SW 1271 (cell line): ENCODE results near the gene LRP8.

Source experiments
- DNase-seq, 2 experiments: peaks; one replicate each; lab custom pipeline; 2025; lab: John Stamatoyannopoulos, UW

LRP8 gene

DNA sequence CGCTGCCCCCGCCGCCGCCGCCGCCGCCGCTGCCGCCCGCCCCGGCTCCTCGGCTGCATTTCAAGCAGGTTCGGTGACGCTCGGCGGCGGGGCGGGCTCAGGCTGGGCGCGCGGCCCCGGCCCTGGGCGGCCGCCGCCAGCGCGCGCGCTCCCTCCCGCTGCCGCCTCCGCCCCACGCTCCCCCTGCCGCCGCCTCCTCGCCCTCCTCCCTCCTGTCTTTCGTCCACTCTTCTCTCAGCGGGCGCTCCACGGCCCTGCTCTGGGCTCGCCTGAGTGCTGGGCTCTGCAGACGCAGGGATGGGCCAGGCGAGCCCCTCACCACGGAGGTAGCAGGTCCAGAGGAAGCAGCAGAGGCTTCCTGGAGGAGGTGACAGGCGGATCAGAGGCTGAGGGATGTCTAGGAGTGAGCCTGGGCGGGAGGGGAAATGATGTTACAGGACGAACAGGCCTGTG lies at the start of gene LRP8:
TSS of gene LRP8 (minus strand) at position 62 of the 453 bp plus-strand sequence. CDS start 158 bp downstream, outside the sequence.
- peak in 1 of 2 experiments; percentile 54 for DNase-seq

- DNase-seq: no peak
These were observed 49.6 kb upstream of the LRP8 start for GRCh38 chr1:53377438-53377841.

DNA sequence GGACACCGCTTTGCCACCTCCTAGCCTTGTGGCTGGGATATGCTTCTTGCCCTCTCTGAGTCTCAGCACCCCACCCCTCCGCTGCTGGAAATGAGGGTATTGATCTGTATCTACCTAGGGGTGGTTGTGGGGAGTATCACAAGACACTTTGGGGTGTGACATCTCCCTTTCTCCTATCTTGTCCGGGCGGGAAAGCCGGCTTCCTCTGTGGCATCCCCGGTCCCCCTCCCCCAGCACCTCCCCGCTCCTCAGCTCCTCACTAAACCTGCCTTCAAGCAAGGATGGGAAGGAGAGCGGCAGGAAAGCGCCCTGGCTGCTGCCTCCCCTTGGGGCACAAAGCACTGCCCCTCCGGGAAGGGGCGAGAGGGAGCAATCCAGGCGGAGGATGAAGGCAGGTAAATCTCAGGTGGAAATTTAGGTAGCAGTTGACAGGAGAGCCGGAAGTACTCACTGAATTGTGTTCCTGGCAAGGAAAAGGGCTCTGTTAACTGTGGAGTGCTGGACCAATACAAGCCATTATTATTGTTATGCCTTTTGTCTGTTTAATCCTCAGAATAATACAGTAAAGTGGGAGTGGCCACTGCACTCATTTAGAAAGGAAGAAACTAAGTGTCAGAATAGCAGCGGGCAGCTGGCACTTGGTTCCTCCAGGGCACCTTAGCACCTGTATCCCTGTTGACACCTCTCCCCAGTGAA lies 49.0 kb upstream of the LRP8 start:
- DNase-seq: no peak

GRCh38 chr1:53376041-53376461 lies 48.2 kb upstream of the LRP8 start:
- DNase-seq: no peak

DNA sequence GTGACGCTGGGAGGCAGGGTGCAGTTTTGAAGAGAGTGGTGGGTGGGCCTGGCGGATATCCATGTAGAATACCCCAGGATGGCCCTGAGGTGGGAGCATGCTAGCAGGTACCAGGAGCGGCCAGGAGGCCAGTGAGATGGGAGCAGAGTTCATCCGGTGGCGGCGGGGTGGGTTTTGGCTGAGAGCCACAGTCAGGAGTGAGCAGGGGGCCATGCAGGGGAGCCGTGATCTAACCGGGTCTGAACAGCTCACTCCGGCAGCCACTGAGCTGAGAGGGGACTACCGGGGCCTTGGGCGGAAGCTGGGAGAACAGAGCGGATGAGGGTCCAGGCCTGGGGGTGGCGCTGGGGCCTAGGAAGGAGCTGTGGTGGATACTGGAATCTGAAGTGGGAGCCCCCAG lies 47.6 kb upstream of the LRP8 start:
- no peak for DNase-seq

DNA sequence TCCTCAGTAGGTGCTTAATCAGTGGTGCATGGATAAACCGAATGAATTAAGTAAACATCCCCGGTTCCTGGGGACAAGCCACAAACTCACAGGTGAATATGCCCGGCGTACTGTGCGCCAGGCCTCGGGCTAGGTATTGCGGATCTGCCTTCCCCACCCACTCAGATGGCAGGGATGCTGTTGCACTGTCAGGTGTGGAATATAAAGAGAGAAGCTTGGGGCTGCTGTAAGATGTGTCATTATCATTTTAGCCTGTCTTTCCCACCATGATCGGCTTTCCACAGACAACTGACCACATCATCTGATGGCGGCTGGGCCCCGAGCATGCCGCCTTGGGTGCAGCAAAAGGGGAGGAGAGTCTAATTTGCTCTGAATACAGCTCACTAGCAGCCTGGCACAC lies 45.4 kb upstream of the LRP8 start:
- no peak for DNase-seq

- DNase-seq: no peak
These were observed 44.7 kb upstream of the LRP8 start for GRCh38 chr1:53372501-53372951.

DNA sequence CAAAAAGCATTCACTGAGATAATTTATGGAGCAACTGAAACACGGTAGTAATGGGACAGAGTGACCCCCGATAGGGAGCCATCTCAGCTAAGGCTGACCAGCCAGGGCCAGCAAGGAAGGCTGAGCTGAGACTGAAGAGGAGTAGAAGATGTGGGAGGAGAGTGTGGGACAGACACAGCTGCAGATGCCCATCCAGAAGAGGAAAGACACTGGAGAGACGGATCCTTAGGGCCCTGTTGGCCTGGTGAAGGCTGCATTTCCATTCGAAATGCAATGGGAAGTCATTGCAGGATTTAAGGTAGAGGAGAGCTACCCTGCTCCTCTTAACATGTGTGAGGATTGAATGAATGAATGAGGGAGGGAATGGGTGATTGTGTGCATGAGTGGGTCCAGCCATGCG lies 44.0 kb upstream of the LRP8 start:
- no peak for DNase-seq

DNA sequence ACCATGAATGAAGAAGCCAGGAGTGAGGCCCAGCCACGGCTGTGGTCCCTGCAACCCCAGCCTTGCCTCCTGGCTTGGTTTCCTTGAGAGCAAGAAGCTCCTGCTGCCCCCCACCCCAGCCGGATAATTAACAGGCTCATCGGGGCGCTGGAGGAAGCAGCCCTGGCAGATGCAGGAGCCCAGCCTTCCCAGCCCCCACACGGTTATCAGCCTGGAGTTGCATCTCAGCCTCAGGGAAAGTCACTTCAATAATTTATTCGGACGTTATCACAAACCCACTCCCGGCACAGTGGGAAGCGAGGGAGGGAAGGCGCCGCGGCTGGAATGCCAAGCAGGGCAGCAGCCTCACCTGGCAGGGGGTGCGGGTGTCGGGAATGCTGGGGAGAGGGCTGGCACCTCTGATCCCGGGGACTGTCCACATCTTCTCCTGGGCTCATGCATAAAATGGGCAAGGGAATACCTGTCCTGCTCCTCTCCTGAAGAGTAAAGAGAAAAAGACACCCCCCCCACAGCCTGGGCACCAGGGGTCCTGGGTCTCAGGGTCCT lies 43.3 kb upstream of the LRP8 start:
- DNase-seq: no peak

DNA sequence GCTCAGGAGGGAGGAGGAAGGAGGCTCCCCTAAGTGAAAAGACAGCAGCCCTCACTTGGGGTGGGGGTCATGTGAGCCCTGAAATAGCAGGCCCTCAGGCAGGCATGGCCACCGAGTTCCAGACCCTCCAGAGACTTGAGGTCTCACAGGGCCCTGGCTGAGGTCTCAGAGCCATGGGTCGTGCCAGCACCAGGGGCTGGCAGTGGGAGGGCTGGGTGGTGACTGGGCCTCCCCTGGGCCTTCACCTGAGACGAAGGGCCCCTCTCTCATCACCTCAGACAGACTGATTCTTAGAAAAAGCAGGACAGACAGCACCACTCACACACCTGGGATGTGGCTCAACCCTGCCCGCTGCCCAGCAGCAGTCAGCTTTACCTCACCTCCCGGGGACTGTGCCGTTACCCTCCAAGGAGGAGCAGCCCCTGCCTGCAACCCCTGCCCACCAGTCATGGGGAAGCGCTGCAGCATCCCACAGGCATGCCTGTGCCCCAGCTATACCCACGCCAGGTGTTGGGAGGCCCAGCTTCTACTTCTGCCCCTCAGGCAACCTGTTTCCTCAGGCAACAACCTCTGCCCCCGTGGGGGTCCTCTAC lies 42.6 kb upstream of the LRP8 start:
- no peak for DNase-seq

- no peak for DNase-seq
These were observed 41.9 kb upstream of the LRP8 start for GRCh38 chr1:53369761-53370160.

DNA sequence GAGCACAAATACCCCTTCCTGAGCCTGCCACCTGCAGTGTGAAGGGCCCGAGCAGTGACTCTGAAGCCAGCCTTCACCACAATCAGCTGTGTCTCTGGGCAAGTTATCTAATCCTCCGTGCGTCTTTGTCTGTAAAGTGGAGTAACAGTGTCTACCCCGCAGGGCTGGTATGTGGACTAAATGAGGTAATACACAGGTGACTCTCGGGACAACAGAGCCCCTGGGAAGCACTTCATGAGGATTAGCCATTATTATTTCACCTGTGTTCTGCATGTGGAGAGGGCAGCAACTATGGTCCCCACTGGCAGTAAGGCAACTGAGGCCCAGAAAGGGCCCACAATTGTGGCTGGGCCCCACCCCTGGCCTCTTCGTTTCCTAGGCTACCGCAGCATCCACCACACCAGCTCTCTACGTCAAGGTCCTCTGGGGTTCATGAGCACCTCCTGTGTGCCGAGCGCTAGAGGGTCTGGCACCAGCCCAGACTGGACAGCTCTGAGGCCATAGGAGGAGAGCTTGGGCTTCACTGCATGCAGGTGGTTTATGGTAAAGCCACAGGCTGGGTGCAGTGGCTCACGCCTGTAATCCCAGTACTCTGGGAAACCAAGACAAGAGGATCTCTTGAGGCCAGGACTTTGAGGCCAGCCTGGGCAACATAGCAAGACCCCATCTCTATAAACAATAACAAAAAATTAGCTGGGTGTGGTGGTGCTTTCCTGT lies 41.3 kb upstream of the LRP8 start:
- DNase-seq: no peak

GRCh38 chr1:53368314-53369033 lies 40.6 kb upstream of the LRP8 start:
- DNase-seq: no peak

DNA sequence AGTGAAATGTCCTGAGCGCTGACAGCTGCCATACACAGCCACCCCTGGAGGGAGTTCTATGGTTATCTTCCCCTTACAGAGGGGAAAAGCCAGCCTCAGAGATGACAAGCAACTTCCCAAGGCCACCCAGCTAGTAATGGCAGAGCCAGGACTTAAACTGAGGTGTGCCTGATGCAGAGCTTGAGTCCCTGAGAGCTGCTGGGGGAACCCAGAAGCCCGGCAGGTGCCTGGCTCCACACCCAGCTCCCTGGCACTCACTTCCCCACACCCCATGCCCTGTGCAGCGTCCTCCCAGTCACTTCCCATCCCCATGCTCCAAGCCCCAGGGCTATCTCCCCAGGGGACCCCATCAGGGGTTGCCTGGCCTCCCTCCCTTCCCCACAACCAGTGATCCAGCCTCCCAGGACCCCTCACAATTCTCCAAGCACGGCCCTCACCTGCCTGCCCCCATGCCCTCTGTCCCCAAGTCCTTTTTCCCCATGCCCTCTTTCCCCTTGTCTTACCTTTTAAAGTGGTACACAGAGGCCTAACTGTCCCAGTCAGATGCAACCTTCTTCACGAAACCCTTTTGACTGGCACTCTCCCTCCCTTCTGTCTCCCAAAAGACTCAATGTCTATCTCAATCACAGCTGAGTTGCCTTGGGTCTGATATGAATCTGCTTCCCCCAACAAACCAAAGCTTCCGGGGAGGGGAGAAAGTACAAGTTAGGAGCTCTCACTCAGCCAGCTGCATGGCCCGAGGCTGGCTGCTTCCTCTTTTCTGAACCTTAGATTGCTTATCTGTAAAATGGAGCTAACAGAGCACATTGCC lies 39.8 kb upstream of the LRP8 start:
- no peak for DNase-seq

- no peak for DNase-seq
These were observed 39.1 kb upstream of the LRP8 start for GRCh38 chr1:53366901-53367502.

GRCh38 chr1:53365437-53366063 lies 37.7 kb upstream of the LRP8 start:
- no peak for DNase-seq

DNA sequence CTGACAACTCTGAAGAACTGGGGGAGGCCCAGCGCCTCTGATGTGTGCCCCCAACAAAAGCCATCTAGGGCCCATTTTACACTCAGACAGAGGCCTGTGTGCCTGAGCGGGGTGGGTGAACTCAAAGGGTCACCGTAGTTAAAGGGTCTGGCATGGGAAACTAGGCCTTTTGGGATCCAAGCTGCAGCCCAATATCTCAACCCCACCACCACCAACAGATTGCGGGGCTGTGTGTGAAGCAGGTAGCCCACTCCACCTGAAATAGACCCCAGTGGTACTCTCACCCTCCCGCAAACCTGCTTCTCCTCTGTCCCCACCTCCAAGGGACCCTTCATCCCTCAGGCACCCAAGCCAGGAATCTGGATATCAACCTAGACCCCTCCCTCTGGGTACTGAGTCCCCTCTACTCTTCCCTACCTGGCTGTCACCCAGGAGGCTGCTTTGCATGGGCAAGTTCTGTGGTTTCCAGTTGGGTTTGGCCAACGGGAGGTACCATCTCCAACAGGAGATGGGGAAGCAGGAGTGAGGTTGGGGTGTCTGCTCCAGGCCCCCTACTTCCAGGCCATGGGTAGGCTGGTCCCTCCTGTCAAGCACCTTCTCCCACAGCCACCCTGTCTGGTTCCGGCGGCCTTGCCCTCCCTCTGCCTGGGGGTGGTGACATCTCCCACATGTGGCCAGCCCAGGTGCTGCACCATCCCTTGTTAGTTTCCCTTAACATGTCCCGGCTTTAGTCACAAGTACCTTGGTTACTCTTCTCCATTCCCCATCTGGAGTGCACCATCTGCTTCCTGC lies 35.2 kb upstream of the LRP8 start:
- DNase-seq: no peak

DNA sequence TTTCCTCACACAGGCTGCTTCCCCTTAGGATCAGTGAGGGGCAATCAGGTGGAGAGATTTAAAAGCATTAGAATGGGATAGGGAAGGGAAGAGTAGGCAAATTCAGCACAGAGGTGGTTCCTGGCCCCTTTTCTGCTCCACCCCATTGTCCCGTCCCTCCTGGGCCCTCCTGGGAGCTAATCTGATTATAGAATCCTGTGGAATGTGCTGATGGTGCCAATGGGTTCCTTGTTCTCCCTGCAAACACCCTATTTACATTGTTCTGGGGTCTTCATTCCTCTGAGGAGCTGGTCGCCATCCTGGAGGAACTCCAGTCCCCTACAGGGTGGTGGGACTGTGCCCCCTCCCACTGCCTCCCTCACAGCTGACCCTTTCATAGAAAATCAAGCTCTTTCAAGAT lies 34.4 kb upstream of the LRP8 start:
- DNase-seq: no peak

GRCh38 chr1:53361541-53361961 lies 33.7 kb upstream of the LRP8 start:
- DNase-seq: no peak

GRCh38 chr1:53359934-53360276 lies 32.0 kb upstream of the LRP8 start:
- DNase-seq: no peak
